Neural cell (in vitro differentiated cells): ENCODE results near the gene AQP4. TPM values are rescaled to one million over a fixed set of nuclear protein-coding genes. Genes with fewer than 3 reads are reported as not detected.

Experiments
- H2AFZ ChIP-seq: fragments of 200-600, 300-800 bp; sonication (generic), shearing (Covaris generic); 2 replicates; pipeline ENCODE4 v1.6.0; 2014; ENCODE audit warnings: low read depth, mild to moderate bottlenecking, antibody characterized with exemption, low read length, moderate library complexity
- H3F3A ChIP-seq: fragments of 200-600 bp; shearing (Covaris generic); 2 replicates; pipeline ENCODE4 v1.6.1; 2016; ENCODE audit warnings: mild to moderate bottlenecking, moderate library complexity, mixed read lengths, antibody characterized with exemption, low read length; ENCODE audit not compliant: insufficient read depth, poor library complexity, severe bottlenecking
- H3K27ac ChIP-seq: fragments of 200-600, 300-800 bp; sonication (generic), shearing (Covaris generic); 2 replicates; pipeline ENCODE4 v1.5.1; 2014; ENCODE audit warnings: mild to moderate bottlenecking, low read length, moderate library complexity
- H3K27me3 ChIP-seq: fragments of 300-800, 200-600 bp; sonication (generic), shearing (Covaris generic); 2 replicates; pipeline ENCODE4 v1.6.0; 2014; ENCODE audit warnings: mild to moderate bottlenecking, low read depth, low read length, moderate library complexity; ENCODE audit not compliant: insufficient read depth
- H3K36me3 ChIP-seq: fragments of 300-800, 200-600 bp; sonication (generic), shearing (Covaris generic); 2 replicates; pipeline ENCODE4 v1.5.1; 2014; ENCODE audit warnings: mild to moderate bottlenecking, antibody characterized with exemption, low read length, moderate library complexity; ENCODE audit not compliant: insufficient read depth
- H3K4me2 ChIP-seq: fragments of 300-800, 200-600 bp; sonication (generic), shearing (Covaris generic); 2 replicates; pipeline ENCODE4 v1.6.0; 2014; ENCODE audit warnings: mild to moderate bottlenecking, low read length
- H3K4me3 ChIP-seq: fragments of 300-800, 200-600 bp; sonication (generic), shearing (Covaris generic); 2 replicates; pipeline ENCODE4 v1.5.1; 2014; ENCODE audit warnings: mild to moderate bottlenecking, low read length, moderate library complexity
- H3K79me2 ChIP-seq: fragments of 200-600 bp; shearing (Covaris generic); replicated peaks from 2 replicates; pipeline ENCODE4 v1.6.0; 2014; ENCODE audit warnings: mild to moderate bottlenecking, low read length, moderate library complexity; ENCODE audit not compliant: insufficient read depth
- H3K9ac ChIP-seq: fragments of 300-800, 200-600 bp; sonication (generic), shearing (Covaris generic); 2 replicates; pipeline ENCODE4 v1.6.1; 2016; ENCODE audit warnings: mild to moderate bottlenecking, low read length, mixed read lengths
- H3K9me2 ChIP-seq: fragments of 200-600 bp; shearing (Covaris generic); 2 replicates; pipeline ENCODE4 v1.6.1; 2016; ENCODE audit warnings: mild to moderate bottlenecking, low read length, mixed read lengths; ENCODE audit not compliant: insufficient read depth
- H3K9me3 ChIP-seq: fragments of 200-600, 300-800 bp; sonication (generic), shearing (Covaris generic); 2 replicates; pipeline ENCODE4 v1.6.1; 2016; ENCODE audit warnings: mild to moderate bottlenecking, mixed run types, low read length, moderate library complexity, mixed read lengths
- H4K20me1 ChIP-seq: fragments of 200-600 bp; shearing (Covaris generic); 2 replicates; pipeline ENCODE4 v1.6.1; 2016; ENCODE audit warnings: mild to moderate bottlenecking, mixed run types; ENCODE audit not compliant: insufficient read depth
- CTCF ChIP-seq: fragments of 450-650 bp; IDR thresholded peaks from 2 replicates; pipeline ENCODE4 v1.5.1; 2014; ENCODE audit warnings: antibody characterized with exemption, mild to moderate bottlenecking, moderate library complexity; ENCODE audit not compliant: poor library complexity, severe bottlenecking
- EP300 ChIP-seq: fragments of 450-650 bp; conservative IDR thresholded peaks from 2 replicates; pipeline ENCODE4 v1.6.1; 2014; ENCODE audit warnings: antibody characterized with exemption, mild to moderate bottlenecking, moderate library complexity; ENCODE audit not compliant: poor library complexity, severe bottlenecking
- EZH2 ChIP-seq: fragments of 200-600, 300-800 bp; shearing (Covaris generic), sonication (generic); IDR thresholded peaks from 2 replicates; pipeline ENCODE4 v1.6.1; 2014; ENCODE audit warnings: antibody characterized with exemption, low read length, borderline replicate concordance, mild to moderate bottlenecking; ENCODE audit not compliant: insufficient read depth, poor library complexity, severe bottlenecking
- MXI1 ChIP-seq: fragments of 450-650 bp; conservative IDR thresholded peaks from 2 replicates; pipeline ENCODE4 v1.6.1; 2014; ENCODE audit warnings: antibody characterized with exemption, mild to moderate bottlenecking; ENCODE audit not compliant: poor library complexity, severe bottlenecking
- POLR2AphosphoS5 ChIP-seq: IDR thresholded peaks from 2 replicates; pipeline ENCODE4 v1.6.1; 2012
- RAD21 ChIP-seq: fragments of 450-650 bp; conservative IDR thresholded peaks from 2 replicates; pipeline ENCODE4 v1.6.1; 2014; ENCODE audit warnings: antibody characterized with exemption, mild to moderate bottlenecking, moderate library complexity
- REST ChIP-seq: IDR thresholded peaks from 2 replicates; pipeline ENCODE4 v1.6.1; 2012; ENCODE audit warnings: borderline replicate concordance
- SMC3 ChIP-seq: fragments of 450-650 bp; conservative IDR thresholded peaks from 2 replicates; pipeline ENCODE4 v1.6.1; 2014; ENCODE audit warnings: antibody characterized with exemption, mild to moderate bottlenecking, moderate library complexity; ENCODE audit not compliant: poor library complexity
- TAF1 ChIP-seq: IDR thresholded peaks from 2 replicates; pipeline ENCODE4 v1.6.1; 2012; ENCODE audit warnings: low read depth
- polyA plus RNA-seq: library from polyadenylated mRNA; depleted of rRNA; stranded (reverse); fragments of >200 nt; gene quantifications from 2 replicates; pipeline ENCODE4 v1.2.3, GENCODE V29; 2014

The AQP4 gene
- polyA plus RNA-seq, 1 donor from 2014 or later: 0.24 TPM

- H2AFZ ChIP-seq: no peak overlapping the region
- no peaks in the 10 kb centered on the region for H3F3A ChIP-seq
- H3K36me3 ChIP-seq: no peaks in the 10 kb centered on the region
- no peak overlapping the region for H3K4me3 ChIP-seq
- no peaks in the 10 kb centered on the region for H4K20me1 ChIP-seq
- H3K27me3 ChIP-seq: no peaks in the 10 kb centered on the region
- no peaks in the 10 kb centered on the region for H3K9me2 ChIP-seq
- no peaks in the 10 kb centered on the region for H3K9me3 ChIP-seq
- no peaks in the 10 kb centered on the region for H3K79me2 ChIP-seq
- H3K27ac ChIP-seq: no peak overlapping the region
- TF ChIP-seq TAF1 (no peak), REST (no peak), POLR2AphosphoS5 (no peak), EZH2 (no peak), MXI1 (no peak), CTCF (no peak), EP300 (no peak), SMC3 (no peak)
- H3K4me2 ChIP-seq: no peak overlapping the region
- no peak overlapping the region for H3K9ac ChIP-seq
Observed at GRCh38 chr18:26809346-26809745, 56.2 kb downstream of the AQP4 start.

GRCh38 chr18:26806224-26806623 lies 59.3 kb downstream of the AQP4 start:
- Histone ChIP-seq H3K4me2 (no peak overlapping the region), H3F3A (no peaks in the 10 kb centered on the region), H4K20me1 (no peaks in the 10 kb centered on the region), H3K9me2 (no peaks in the 10 kb centered on the region), H3K9ac (no peak overlapping the region), H3K27ac (no peak overlapping the region), H3K9me3 (no peaks in the 10 kb centered on the region), H3K36me3 (no peaks in the 10 kb centered on the region), H3K4me3 (no peak overlapping the region), H3K27me3 (no peaks in the 10 kb centered on the region), H3K79me2 (no peaks in the 10 kb centered on the region), H2AFZ (no peak overlapping the region)
- TF ChIP-seq REST: no peak
- no peak for TF ChIP-seq RAD21
- no peak for TF ChIP-seq POLR2AphosphoS5
- no peak for TF ChIP-seq SMC3
- TF ChIP-seq EZH2: no peak
- no peak for TF ChIP-seq TAF1
- TF ChIP-seq CTCF: no peak
